NCI-H524 (cell line): ENCODE data around the gene MYF5.

Experiments used
- DNase-seq, 2 experiments: peaks; one replicate each; lab custom pipeline; 2025; lab: John Stamatoyannopoulos, UW

MYF5 gene

DNA sequence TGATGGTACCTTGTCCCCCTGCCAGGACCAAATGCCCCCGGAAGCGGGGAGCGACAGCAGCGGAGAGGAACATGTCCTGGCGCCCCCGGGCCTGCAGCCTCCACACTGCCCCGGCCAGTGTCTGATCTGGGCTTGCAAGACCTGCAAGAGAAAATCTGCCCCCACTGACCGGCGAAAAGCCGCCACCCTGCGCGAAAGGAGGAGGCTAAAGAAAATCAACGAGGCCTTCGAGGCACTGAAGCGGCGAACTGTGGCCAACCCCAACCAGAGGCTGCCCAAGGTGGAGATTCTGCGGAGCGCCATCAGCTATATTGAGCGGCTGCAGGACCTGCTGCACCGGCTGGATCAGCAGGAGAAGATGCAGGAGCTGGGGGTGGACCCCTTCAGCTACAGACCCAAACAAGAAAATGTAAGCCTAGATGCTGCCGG, 8.9 kb upstream of the MYF5 start:
- DNase-seq, result no peak

DNA sequence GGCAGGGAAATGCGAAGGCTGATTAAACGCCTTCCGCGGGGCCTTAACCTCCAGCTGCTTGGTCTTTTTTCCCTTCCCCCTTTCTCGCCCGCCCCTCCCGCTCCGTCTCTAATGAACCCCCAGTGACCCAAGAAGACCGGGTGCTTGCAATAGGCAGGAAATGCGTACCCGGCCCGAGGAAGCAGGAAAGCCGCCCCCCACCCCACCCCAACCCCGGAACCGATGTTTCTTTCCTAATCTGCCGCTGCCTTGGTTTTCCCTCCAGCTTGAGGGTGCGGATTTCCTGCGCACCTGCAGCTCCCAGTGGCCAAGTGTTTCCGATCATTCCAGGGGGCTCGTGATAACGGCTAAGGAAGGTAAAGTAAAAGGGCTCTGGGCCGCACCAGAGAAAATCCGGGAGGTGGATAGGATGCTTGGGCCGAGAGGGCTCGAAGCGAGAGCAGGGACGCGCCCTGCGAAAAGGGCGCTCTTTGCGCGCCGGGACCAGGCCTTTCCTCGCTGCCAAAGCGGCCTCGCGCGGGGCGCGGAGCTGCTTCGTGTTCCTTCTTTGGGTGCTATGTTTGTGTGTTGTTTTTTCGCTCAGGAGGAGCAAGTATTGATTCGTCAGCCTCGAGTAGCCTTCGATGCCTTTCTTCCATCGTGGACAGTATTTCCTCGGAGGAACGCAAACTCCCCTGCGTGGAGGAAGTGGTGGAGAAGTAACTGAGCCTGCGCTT, 8.3 kb upstream of the MYF5 start:
- DNase-seq, result no peak

DNA sequence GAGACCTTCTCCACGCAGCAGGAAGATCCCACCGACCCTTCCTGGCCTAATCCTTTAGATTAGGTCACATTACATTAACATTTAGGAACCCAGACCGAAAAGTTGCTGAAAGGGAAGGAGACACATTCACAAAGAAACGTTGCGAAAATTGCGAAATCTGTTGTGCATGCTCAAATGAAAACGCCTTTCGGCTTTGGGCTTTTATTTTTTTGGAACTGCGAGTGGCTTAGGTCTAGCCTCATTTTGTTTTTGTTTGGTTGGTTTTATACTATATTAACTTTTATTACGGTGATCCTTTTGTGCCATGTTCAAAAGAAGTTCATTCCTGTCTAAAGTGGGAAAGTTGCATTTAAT, 7.8 kb upstream of the MYF5 start:
- DNase-seq, result no peak

DNA sequence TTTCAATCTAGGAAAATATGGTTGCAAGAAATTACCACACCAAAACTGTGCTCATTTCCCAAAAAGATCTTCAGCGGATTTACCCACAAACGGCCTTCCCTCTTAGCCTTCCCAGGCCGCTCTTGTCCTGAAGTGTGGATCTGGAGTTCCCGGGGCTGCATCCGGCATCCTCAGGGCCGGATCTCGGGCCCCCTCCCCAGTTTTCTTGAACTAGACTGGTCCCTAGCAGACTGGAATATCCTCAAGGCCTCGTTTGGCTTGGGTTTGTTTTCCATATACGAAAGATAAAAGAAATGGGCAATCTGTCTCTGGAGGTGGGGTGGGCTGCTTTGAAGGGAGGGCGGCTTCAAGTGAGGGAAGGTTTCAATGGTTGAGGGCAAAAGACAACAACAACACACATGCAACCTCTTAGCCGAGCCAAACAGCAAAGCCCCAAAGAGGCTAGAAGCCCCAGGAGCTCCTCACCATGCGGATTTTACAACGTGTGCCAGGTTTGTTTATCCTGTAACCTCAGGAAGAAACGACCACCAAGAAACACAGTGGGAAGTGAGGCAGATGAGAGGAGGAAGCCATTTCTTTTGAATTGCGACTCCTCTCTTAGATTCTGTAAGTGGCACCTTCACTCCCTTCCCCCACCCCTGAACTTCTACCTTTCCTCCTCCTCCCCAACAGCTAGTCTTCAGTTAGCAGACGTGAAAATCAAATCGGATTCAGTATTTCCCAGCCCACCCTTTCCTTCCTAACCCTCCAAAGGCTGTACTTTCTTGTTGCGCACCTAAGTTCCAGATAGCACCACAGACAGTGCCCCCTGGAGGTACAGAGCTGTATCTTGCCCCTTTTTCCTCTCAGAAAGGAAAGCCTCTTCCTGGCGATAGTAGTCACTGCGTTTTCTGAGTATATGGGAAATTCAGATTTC, 6.6 kb upstream of the MYF5 start:
- DNase-seq, result no peak

DNA sequence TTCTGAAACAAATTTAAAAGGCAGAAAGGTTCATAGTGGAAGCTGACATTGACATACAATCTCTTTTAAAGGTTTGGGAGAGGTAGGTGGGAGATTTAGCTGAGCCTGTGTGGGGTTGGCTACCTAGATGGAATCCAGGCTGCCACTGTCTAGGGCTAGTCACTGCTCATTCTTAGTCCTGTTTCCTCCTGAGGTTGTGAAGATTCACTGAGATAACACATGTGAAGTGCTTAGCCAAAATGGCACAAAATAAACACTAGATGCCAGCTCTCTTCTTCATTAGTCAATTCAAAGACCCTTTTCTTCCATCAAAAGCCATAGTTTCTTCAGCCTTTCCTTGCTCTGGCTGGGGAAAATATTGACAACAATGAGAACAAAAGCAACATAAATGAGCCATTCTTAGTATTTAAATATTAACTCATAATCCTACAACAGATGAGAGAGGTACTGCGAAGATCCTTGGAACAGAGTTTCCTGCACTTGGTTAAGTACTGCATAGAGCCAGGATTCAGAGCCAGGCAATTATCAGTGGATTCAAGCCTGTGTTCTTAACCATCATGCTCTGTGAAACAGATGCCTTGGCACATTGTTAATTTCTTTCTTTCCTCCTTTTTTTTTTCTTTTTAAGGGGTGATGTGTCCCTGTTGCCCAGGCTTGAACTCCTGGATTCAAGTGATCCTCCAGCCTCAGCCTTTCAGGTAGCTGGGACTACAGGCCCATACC, 5.8 kb upstream of the MYF5 start:
- no peak for DNase-seq

DNA sequence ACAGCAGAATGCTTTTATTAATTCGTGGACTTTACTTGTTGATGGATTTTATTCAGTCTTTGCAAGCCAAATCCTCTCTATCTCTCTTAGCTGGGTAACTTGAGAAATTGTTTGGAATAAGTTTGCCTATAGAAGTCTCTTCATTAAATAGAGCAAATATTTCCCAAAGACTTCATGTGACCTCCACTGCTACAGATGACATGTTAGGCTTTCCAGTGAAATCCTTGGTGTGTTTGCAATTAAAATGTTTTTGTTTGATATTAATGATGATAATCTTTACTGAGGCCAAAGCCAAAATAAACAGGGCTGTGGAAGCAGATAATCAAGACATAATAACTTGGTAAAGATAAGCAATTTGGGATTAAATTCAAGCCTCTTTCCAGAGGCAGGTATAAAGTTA, 4.8 kb upstream of the MYF5 start:
- no peak for DNase-seq

DNA sequence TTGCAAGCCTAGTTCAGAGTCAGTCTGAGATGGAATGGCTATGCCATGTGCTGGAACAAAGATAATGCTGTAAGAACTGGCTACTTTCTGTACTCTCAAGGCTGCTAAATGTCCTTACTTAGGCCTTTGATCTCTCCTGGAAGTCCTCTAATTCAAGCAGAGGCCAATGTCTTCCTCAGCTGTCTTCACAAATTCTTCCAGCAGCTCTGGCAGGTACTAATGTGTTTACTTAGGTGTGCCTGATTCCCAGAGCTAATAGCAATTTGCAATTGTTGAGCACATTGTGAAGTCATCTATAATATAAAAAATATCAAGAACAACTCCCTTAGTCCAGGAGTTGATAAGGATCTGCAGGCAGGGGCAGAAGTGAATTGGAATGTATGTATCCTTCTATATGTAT, 3.8 kb upstream of the MYF5 start:
- no peak for DNase-seq

DNA sequence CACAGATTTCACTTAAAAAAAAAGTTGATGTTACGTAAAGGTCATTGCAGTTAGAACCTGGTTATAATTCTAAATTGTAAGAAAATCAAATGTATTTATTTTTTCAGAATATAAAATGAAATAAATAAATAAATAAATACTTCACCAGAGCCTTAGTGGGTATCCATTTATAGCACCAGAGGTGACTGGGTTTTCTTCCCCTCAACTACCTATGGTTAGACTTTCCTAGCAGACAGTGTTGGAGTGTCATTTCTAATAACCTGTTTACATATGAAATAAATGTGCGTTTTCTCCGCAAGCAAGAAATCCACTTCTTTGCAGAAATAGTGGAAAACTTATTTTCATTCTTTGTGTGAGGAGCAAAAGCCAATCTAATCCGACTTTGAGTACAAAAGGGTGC, 3.3 kb upstream of the MYF5 start:
- no peak for DNase-seq

DNA sequence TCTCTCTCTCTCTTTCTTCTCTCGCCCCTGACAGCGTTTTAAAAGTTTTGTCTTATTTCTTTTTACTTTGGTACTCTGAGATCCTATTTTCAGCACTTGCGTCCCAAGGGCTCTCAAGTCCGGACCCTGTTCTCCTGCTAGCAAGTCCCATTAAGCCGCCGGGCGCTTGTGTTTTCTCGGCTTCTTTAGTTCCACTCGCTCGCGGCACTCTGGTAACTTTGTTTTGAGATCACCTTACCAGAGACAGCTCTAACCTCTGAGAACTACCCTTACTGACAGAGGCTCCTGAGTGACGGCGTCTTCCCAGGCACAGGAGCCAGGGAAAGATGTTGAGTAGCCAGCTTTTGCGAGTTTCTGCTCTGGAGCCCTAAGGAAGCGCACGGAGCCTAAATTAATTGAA, 2.7 kb upstream of the MYF5 start:
- DNase-seq, result no peak

DNA sequence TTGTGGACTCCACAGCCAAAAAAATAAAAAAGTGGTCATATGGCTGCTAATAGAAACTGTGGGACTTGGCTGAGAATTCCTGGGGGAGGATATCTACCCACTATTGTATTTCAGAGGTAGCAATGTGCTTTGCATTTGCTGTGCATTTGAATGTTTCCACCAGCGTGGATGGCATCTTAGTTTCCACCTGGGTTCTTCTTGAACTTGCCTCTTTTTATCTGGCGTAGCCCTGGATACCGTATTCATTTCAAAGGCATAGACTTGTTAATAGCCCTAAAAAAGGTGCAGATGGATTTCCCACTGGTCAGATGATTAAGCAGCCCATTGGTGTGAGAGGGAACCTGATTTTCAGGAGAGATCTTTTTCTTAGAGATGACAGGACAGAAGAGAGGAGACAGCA, 1.9 kb upstream of the MYF5 start:
- DNase-seq, result no peak

DNA sequence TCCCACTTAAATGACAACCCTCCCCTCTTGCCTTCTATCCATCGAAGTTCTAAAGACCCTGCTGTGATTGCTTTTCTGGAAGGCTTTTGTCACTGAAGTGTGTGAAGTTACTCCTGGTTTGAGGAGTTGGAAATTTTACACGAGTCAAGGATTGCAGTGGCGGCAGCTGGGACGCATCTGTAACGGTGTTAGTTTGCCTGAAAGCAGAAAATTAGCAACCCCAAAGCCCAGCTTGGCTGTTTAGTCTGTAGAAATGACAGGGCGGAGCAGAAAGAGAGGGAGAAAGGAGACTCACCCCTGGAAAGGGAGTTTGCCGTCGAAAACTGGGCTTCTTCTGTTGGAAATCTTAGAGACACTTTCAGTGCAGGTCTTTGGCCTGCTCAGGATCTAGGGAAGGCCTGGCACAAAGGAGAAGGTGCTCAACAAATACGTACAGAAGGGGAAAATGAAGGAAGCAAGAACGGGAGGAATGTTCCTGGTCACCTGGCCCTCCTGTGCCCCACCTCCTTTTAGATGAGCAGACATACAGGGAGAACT, 931 bp upstream of the MYF5 start:
- DNase-seq, result no peak

DNA sequence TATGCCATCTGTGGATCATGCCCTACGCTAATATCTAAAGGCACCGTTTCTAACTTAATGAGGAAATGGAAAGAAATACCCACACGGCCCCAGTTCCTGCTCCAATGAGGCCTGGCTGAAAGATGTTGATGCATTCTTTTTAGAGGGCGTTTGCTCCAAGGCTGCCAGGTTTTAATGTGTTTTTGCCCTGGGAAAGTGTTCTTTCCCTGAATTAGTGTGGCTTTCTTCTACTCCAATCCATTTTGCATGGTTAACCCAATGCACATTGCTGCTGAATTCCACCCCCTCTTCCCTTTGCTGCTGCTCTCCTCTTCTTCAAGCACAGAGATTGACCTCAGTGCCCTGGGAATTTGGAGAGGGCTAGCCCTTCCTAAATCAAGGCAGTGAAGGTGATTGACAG, 1.1 kb downstream of the MYF5 start:
- no peak for DNase-seq

DNA sequence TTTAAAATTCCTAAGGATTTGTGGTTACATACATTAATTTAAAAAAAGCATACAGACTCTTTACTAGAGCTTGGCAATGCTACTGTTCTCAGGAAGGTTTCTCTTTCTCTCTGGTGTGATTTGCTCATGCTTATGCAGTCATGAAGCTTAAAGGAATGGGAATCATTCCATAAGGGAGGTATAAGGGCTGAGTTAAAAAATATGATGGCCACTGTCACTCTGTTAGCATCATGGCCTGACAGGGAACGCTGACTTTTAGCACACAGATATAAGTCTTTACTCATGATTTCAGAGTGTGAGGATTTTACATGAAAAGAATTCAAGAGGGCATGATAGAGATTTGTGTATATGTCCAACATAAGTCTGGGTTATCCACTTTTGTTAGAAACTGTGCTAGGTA, 3.8 kb downstream of the MYF5 start:
- no peak for DNase-seq

DNA sequence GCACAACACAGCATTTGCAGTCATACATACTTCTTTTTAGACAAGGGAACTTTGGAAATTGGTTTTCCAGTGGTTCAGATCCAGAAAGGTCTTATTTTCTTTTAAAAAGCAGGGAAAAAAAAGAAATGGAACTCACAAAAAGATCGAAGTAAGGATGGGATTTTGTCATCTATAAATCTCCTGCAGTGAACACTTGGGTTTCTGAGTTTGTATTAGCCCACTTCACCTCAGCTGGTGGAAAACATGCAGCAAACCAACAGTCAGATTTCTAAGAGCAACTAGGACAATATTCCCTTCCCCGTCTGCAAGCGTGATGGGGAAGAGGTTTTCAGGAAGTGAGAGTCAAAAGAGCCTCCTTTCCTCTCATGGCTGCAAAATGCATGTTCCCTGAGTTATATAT, 4.6 kb downstream of the MYF5 start:
- DNase-seq, result no peak

DNA sequence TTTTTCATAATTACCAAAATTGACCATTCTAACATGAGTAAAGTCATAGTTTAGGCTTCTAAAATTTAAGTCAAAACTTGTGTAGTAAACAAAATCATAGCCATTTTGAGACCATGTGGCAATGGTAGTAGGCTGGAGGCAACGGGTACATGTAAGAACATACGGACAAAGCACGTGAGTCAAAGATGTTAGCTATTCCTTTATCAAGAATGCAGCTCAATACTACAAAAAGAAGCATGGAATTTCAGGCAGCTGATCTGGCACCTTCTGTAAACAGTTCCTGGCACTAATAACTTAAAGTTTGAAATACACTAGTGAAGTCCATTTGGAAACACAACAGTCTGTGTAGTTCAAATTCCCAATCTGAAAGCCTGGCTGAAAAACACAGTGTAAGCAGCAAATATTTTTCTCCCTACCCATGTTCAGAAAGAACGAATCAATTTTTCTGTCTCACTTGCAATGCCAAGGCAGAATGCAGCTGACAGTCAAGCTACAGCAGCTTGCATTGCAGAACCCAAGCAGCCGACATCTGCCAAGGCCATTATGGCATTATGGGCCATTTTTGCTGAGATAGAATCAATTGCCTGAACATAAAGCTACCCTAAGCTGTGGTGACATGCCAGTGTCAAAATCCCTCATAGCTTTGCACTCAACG, 29.3 kb downstream of the MYF5 start:
- peak in 1 of 2 experiments; percentile 55 for DNase-seq

DNA sequence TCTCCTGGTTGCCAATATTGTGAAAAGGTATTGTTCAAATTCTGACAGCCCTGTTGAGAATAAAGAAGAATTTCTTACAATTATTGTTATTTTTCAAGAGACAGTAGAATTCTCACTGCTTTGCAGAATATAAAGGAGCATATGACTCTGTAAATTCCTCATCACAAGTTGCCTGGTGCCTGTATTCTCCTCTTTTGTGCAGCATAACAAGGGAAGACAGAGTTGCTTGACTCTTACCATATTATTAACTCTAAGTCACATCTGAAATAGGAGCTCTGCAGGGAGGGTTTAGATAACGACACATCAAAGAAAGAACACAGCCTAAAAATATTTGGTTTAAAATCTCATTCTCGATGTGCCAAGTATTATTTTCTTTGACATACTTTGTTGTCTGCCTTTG, 31.1 kb downstream of the MYF5 start:
- DNase-seq, result no peak

DNA sequence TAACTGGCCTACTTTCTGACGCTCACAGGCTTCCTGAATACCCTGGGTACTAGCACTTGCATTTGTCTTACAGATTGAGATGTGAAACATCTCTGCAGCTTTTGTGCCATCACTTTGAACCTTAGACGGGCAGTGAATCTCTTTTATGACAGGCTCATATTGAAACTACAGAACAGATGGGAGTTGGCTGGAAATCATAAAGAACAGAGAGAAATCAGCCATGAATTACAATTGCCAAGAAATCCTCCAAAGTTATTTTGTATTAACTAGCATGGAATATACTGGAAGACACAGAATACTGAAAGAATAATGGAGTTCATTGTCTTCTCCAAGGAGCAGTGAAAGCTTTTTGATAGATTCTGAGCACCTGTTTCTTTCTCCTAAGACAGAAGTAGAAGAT, 32.7 kb downstream of the MYF5 start:
- DNase-seq, result no peak

DNA sequence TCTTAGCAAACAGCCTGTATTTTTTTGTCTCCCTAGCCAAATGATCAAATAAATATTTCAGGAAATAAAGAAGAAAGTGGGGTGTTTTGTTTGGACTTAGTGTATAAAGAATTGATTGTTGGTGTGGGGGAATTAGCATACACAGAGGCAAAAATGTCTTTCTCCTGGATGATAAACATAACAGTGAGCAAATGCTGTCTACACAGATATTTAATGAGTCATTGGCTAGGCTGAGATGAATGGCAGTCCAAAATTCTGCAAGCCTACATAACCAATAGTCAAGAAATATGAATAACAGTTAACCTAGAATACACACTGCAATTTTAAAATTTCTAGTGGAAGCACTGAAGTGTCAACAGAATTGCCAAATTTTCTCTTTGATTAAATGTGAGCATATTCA, 35.8 kb downstream of the MYF5 start:
- DNase-seq, result no peak

DNA sequence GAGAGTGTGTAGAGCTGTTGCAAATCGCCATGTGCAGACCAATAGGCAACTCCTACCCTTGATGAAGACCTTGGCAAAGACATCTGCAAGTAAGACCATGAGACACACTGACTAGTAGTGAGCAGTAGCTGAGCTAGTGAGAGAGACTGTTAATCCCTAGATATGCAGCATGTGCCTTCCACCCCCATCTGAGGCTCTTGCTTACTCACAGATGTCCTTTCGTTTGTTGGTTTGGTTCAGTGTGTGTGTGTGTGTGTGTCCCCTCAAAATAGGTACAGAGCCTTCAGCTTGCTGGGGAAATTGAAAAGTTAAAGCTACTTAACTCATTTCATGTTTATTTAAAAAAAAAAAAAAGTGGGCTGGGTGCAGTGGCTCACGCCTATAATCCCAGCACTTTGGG, 37.6 kb downstream of the MYF5 start:
- DNase-seq, result no peak

DNA sequence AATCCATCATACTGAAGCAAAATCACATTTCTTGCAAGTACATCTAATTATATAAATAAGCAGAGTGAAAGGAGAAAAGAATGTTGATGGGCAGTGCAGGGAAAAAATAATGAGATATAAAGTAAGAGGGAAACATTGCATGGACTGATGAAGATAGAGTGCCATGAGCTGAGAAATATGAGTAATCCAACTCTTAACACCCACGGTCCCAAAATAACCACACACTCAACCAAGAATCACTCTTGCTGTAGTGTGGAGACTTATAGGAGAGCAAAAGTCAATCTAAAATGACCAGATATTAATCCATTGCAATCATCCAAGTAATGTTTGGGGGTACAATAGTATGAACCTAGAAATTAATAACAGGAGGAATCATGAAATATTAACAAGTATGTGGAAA, 40.2 kb downstream of the MYF5 start:
- no peak for DNase-seq

DNA sequence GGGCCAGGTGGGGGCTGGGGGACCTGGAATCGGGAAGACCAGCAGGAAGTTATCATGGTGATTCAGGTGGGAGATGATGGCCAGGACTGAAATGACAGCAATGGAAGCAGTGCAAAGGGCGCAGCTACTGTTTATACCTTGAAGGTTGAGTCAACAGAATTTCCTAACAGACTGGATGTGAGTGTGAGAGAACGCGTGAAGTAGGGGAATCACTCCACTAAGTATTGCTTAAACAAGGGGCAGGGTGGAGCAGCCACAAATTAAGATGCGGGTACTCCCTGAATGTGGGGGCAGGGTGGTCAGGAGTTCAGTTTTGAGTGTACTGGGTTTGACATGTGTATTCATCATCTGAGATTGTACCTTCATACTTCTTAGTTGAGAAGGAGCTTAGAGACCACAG, 45.1 kb downstream of the MYF5 start:
- DNase-seq, result no peak

DNA sequence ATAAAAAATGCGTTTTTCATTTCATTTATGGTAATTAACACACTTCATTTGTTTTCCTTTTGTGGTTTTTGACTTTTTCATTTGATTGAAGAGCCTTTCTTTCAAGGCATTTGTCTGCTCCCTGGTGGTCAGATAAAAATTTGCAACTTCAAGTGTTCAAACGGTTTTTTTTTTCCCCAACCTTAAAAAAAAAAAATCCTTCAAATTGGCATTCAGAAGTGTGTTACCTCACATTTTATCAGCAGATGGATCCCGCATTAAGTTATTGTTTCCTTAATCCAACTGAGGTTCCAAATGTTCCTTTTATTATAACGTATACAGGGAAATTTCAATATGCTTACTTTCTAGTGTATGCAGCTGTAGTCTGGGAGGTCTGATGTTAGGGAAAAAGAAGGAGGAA, 47.2 kb downstream of the MYF5 start:
- peak; percentile 17 to 67 for DNase-seq
